Fibroblast of the aortic adventitia (primary cell): ENCODE data around the gene EFR3B. TPM values are rescaled to one million over a fixed set of nuclear protein-coding genes. Genes with fewer than 3 reads are reported as not detected.
"Not testable (repeated sequence)": the region's sequence is repeated elsewhere in the genome, so short reads cannot be mapped to it uniquely, and the experiment has no call there.

Experiments
- DNase-seq: peaks from one replicate; pipeline ENCODE4 v3.0.0-alpha.2; 2010; ENCODE audit warnings: low read depth
- H3K4me3 ChIP-seq: 2 replicates; pipeline ENCODE4 v1.5.1; 2011; ENCODE audit warnings: low read depth, mild to moderate bottlenecking, control low read depth, low read length, moderate library complexity
- total RNA-seq: library from RNA; depleted of rRNA; stranded (reverse); fragments of >200 nt; gene quantifications from 2 replicates; pipeline ENCODE4 v1.2.3, GENCODE V29; 2012; ENCODE audit warnings: low replicate concordance
- TF ChIP-seq, protein P1 (sequence below): IDR thresholded peaks from 2 replicates; pipeline ENCODE4 v1.5.1; 2011; ENCODE audit warnings: mild to moderate bottlenecking, low read length, control low read depth, inconsistent platforms; ENCODE audit not compliant: insufficient read depth

The EFR3B gene
- total RNA-seq, 1 donor: 0.99 TPM

DNA sequence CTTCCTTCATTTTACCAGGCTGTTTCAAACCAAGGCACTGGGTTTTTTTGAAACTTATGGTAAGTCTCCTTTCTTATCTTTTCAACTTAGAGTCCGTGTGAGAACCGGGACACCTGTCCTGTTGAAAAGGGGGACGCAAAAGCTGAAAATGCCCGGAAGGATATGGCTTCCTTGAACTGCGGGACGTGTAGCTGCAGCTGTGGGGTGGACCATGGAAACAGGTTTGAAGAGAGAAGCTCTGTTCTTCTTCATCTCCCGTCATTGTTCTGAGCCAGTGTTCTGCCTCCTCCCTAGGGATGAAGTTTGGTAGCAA is 40.6 kb upstream of the EFR3B start:
- TF ChIP-seq, protein P1, sequence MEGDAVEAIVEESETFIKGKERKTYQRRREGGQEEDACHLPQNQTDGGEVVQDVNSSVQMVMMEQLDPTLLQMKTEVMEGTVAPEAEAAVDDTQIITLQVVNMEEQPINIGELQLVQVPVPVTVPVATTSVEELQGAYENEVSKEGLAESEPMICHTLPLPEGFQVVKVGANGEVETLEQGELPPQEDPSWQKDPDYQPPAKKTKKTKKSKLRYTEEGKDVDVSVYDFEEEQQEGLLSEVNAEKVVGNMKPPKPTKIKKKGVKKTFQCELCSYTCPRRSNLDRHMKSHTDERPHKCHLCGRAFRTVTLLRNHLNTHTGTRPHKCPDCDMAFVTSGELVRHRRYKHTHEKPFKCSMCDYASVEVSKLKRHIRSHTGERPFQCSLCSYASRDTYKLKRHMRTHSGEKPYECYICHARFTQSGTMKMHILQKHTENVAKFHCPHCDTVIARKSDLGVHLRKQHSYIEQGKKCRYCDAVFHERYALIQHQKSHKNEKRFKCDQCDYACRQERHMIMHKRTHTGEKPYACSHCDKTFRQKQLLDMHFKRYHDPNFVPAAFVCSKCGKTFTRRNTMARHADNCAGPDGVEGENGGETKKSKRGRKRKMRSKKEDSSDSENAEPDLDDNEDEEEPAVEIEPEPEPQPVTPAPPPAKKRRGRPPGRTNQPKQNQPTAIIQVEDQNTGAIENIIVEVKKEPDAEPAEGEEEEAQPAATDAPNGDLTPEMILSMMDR: no peak
- no peak for DNase-seq
- H3K4me3 ChIP-seq: no peak overlapping the region

DNA sequence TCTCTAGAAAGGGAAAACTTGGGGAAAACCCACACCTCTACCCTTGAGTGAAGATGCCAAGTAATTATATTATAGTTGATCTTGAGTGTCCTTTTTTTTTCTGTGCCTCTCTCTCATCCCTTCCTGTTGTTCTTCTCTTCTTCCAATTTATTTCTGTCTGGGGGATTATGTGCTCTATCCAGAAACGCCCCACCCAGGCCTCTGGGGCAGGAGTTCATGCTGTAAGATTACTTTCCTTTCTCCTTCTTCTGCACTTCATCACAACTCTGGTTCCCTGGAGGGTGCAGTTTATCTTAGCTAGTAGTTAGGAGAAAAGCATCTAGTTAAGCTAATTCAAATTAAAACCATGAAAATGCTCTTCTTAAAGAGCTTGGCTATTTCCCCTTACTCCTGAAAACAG is 39.8 kb upstream of the EFR3B start:
- DNase-seq: no peak
- TF ChIP-seq, protein P1: no peak
- no peak overlapping the region for H3K4me3 ChIP-seq

DNA sequence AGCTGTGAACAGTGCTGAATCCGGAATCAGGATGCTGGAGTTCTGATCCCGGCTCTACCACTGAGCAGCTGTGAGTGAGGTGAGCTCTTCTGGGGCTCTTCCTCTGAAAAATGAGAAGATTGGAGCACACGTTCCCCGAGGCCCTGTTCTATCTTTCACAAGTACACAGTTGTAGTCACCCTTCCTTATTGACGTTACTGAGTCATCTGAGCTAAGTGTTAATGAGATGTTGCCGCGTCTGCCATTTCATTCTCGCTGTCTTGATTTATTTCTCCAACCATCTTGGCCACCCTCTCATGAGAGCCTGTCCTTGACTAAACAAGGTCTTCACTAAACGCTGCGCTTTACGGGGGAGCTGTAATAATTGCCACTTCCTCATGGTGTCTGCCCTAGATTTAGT is 31.9 kb upstream of the EFR3B start:
- no peak for DNase-seq
- TF ChIP-seq, protein P1: no peak
- no peak overlapping the region for H3K4me3 ChIP-seq

DNA sequence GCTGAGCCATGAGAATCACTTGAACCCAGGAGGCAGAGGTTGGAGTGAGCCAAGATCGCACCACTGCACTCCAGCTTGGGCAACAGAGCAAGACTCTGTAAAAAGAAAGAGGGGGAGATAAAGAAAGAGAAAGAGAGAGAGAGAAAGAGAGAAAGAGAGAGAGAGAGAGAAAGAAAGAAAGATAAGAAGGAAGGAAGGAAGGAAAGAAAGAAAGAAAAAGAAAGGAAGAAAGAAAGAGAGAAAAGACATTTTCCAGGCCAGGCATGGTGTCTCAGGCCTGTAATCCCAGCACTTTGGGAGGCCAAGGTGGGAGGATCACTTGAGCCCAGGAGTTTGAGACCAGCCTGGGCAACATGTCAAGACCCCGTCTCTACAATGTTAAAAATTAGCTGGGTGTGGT is 30.5 kb upstream of the EFR3B start:
- not testable (repeated sequence) for DNase-seq, H3K4me3 ChIP-seq

DNA sequence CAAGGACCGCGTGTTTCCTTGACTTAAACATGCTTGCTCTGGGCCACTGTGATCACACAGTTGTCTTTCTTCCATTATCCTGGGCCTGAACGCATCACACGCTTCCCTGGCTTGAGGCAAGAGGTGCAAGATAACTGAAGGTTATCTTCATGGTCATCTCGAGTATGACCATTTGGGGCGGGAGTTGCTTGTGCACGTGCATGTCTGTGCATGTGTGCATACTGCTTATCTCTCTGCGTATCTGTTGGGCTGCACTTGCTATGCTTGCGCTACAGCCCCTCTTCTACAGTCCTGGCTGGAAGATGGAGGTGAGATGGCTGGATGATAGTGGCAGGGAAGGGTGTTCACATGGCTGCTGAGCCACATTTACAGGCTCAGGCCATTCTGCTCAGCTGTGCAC is 27.2 kb upstream of the EFR3B start:
- H3K4me3 ChIP-seq: no peak overlapping the region
- DNase-seq: no peak
- TF ChIP-seq, protein P1: no peak

DNA sequence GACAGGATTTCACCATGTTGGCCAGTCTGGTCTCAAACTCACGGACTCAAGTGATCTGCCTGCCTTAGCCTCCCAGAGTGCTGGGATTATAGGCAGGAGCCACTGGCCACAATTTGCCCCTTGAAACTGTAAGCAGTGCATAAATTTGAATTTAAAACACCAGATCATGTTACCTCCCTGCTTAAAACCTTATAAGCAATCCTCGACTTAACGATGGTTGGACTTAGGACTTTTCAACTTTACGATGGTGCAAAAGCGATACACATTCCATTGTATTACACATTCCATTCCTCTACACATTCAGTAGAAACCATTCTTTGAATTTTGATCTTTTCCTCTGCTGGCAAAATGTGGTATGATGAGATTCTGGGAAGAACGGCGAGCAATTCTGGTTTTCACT is 23.2 kb upstream of the EFR3B start:
- TF ChIP-seq, protein P1: no peak
- no peak for DNase-seq
- H3K4me3 ChIP-seq: no peak overlapping the region

DNA sequence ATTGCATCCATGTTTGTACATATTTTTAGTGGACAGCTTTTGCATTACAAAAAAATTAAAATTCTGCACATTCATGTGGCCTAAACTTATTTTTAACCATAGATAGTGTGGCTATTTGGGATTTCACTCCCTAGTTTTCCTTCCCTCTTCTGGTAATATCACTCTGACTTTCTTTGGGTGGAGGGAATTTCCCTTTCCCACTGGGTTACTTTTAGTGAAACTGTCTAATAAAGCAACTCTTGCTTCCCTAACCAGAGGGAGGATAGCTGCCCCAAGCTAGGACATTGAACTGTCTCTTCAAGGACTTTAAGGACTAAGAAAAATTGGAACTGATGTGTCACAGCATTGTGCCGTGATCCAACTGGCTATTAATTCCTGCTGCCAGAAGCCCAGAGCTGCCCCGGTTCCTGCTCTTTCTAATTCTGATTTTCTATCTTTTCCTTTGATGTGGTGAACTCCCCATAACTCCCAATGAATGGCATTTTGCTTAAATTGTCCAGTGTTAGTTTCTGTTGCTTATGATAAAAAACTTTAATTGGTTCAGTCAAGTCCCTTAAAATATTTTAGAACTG is 20.0 kb upstream of the EFR3B start:
- no peak overlapping the region for H3K4me3 ChIP-seq
- TF ChIP-seq, protein P1: no peak
- DNase-seq: no peak
